Cardiac fibroblast (primary cell): ENCODE results near the gene KIF21A.

ENCODE experiments used
- DNase-seq, 2 donors: peaks; one replicate each; pipeline versions ENCODE4 v3.0.0 to v3.0.0-alpha.2; 2010; ENCODE audit warnings: low read depth in 2 of 2
- H3K4me3 ChIP-seq, 2 donors: replicated peaks in 1 of 2; 1 replicate in 1 of 2; 2 replicates in 1 of 2; pipeline ENCODE4 v1.5.1; 2011; ENCODE audit warnings: low read depth in 2 of 2, low read length in 2 of 2, mild to moderate bottlenecking in 2 of 2, moderate library complexity in 1 of 2
- CTCF ChIP-seq: IDR thresholded peaks from one replicate; pipeline ENCODE4 v1.5.1; 2011; ENCODE audit warnings: low read depth, mild to moderate bottlenecking, low read length, inconsistent platforms

Gene KIF21A

DNA sequence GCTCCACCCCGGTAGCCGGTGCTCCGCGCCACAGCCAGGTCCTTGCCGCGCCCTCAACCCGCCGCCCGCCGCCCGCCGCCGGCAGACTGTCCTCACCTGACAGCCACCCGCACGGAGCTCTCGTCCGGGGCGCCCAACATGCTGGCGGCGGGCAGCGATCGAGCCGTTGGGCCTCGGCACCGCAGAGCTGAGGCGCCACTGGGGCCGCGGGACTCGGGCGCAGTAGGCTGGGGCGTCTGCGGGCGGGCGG, 164 bp downstream of the KIF21A start:
- TF ChIP-seq CTCF: no peak
- no peak for DNase-seq
- peak overlapping the region; percentile 74 to 76 for H3K4me3 ChIP-seq

DNA sequence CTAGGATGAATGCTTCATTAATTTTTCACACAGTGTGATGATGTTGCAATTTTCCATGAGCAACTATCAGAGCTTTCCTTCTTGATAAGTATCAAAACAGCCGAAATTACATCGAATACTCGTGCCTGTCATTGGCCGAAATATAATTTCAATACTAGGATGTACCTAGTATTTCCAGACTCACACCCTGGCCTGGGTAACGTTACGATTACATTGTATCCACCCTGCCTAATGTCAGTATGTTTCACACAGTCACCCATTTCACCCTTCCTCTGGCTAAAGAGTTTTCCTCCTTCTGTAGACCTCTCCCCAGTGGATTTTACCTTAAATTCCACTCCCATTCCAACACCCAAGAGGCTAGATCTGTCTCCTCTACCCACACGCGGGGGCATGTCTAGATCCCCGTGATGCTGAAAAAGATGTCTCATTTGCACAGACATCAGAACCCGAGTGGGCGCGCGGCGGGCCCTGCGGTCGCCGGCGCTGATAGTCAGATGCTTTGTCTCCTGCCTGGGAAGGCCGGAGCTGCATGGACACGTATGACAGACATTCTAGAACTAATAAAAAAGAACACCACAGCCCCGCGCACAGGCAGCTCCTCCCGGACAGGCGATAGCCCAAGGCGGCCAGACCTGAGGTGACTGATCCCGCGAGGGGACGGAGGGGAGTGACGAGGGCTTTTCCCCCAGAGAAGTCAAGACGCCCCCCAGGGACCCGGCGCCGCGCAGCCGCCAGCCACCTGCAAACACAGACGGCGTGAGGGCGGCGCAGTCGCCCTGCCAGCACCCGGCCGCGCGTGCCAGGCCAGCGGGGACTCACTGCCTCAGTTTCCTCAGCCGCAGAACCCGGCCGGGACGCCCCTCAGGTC, 723 bp downstream of the KIF21A start:
- peak; percentile 29 to 32 for DNase-seq
- TF ChIP-seq CTCF: no peak
- peak overlapping the region; percentile 74 to 76 for H3K4me3 ChIP-seq

DNA sequence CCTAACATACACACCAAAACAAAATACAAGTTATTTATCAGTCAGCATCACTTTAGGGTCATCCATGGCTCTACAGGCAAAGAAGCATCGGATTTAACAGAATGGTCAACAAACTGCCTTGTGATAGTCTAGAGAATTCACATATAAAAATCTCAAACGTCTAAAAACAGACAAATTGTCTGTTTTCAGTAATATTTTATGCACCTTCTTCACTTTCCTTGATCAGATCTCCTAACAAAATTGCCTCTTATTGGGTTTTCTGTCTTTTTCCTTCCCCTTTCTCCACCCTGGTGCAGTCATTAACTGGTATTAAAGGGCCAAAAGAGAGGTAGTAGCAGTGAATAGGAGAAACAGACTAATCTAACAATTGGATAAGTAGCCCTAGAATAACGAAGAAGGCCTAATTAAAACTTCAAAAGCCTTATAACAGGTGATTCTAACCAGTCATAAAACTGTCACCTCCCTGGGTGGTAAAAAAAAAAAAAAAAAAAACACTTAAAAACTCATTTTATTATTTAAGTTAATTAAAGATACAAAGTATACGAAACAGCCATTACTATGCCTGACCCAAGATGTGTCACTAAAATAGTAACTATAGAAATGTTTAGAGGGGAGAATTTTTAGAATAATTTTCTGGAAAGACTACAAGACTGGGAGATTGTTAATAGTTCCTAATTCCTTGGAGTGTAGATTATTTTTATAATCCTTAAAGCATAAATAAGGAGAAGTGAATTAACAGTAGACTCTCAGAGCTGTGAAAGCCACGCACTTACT, 1.5 kb downstream of the KIF21A start:
- peak overlapping the region; percentile 74 to 76 for H3K4me3 ChIP-seq
- DNase-seq: no peak
- no peak for TF ChIP-seq CTCF

DNA sequence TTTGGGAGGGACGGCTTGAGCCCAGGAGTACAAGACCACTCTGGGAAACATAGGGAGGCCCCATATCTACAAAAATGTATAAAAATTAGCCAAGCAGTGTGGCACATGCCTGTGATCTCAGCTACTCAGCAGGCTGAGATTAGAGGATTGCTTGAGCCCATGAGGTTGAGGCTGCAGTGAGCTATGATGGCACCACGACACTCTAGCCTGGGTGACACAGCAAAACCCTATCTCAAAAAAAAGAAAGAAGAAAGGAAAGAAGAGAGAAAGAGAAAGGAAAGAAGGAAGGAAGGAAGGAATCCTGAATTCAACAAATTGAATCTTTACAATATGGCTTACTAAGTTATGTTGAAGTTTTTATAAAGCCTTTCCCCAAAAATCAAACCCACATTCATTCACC, 2.1 kb downstream of the KIF21A start:
- no peak for TF ChIP-seq CTCF

GRCh38 chr12:39440101-39440500, 2.8 kb downstream of the KIF21A start:
- no peak overlapping the region for H3K4me3 ChIP-seq
- no peak for TF ChIP-seq CTCF
- DNase-seq: no peak

More for the DNA sequence above, 2.1 kb downstream of the KIF21A start:
- no peak for DNase-seq
- no peak overlapping the region for H3K4me3 ChIP-seq

- no peak for TF ChIP-seq CTCF
- no peak for DNase-seq
Observed at GRCh38 chr12:39435531-39435930, 7.4 kb downstream of the KIF21A start.

More at GRCh38 chr12:39435531-39435930, 7.4 kb downstream of the KIF21A start:
- no peak overlapping the region for H3K4me3 ChIP-seq
